Aorta (tissue), 5 donors: ENCODE results near the gene RRBP1. TPM values are rescaled to one million over a fixed set of nuclear protein-coding genes. Genes with fewer than 3 reads are reported as not detected.

Experiments used
- ATAC-seq: fragments of 200-7000 bp; cut with Tn5 transposase; one replicate; pipeline ENCODE4 v1.9.1; 2022; ENCODE audit warnings: moderate library complexity; ENCODE audit not compliant: low FRiP score
- DNase-seq, 2 donors: peaks; one replicate each; pipeline ENCODE4 v3.0.0-alpha.2; 2020
- H3K27ac ChIP-seq, 2 donors: one replicate each; pipeline ENCODE4 v1.5.1; 2013; ENCODE audit warnings: low read length in 2 of 2, mild to moderate bottlenecking in 2 of 2, moderate library complexity in 2 of 2, control low read depth in 1 of 2, inconsistent platforms in 1 of 2, low read depth in 1 of 2
- H3K27me3 ChIP-seq, 2 donors: one replicate each; pipeline ENCODE4 v1.6.1; 2013; ENCODE audit warnings: control low read depth in 1 of 2, low read length in 1 of 2, mild to moderate bottlenecking in 1 of 2, moderate library complexity in 1 of 2; ENCODE audit not compliant: insufficient read depth in 2 of 2, control insufficient read depth in 1 of 2
- H3K36me3 ChIP-seq, 2 donors: one replicate each; pipeline ENCODE4 v1.6.1; 2013; ENCODE audit warnings: control low read depth in 1 of 2, low read length in 1 of 2, mild to moderate bottlenecking in 1 of 2; ENCODE audit not compliant: insufficient read depth in 2 of 2, control insufficient read depth in 1 of 2
- H3K4me1 ChIP-seq, 2 donors: one replicate each; pipeline ENCODE4 v1.6.1; 2013; ENCODE audit warnings: low read length in 2 of 2, control low read depth in 1 of 2, mild to moderate bottlenecking in 1 of 2, moderate library complexity in 1 of 2; ENCODE audit not compliant: insufficient read depth in 2 of 2, control insufficient read depth in 1 of 2
- H3K4me3 ChIP-seq, 2 donors: one replicate each; pipeline ENCODE4 v1.5.1; 2013; ENCODE audit warnings: low read length in 2 of 2, control low read depth in 1 of 2, mild to moderate bottlenecking in 1 of 2
- H3K9me3 ChIP-seq: one replicate; pipeline ENCODE4 v1.6.1; 2013; ENCODE audit warnings: mild to moderate bottlenecking, low read length; ENCODE audit not compliant: control insufficient read depth
- WGBS, 2 donors: extraction: QIAGEN DNeasy Blood & Tissue Kit; methylation state at CpG; one replicate each; pipeline ENCODE4 v1.1.7; 2013; 5-methylcytosine and 5-hydroxymethylcytosine counted together
- intact Hi-C, 2 donors: fragments of 100-400 bp; cut with DNase I; formaldehyde crosslinking; loops; one replicate each; pipeline versions ENCODE4 v1.14.2 to v1.15.0; 2022
- polyA plus RNA-seq, 2 donors: library from polyadenylated mRNA; stranded (reverse); fragments of 200-250 nt; gene quantifications; one replicate each; pipeline ENCODE4 v1.2.3, GENCODE V29; 2013
- total RNA-seq, 2 donors: library from RNA; stranded (reverse); fragmentation: NEBNext Ultra II Directional; extraction: Animal tissue kit (Norgen Biotek cat#: 25700); gene quantifications; one replicate each; pipeline ENCODE4 v1.2.1, GENCODE V29; 2021
- donor health status: healthy with polysubstance abuse.
- donor health status: Bipolar disorder and iron deficiency.
- donor health status: DM: no; HTN: no; CAD: no.
- donor health status: DM: no; HTN: no; CAD: no.
- donor health status: DM: yes; HTN: yes; CAD: no.

RRBP1 gene
- total and polyA plus RNA-seq, 4 donors, result 19.3 to 178 (median 122) TPM

DNA sequence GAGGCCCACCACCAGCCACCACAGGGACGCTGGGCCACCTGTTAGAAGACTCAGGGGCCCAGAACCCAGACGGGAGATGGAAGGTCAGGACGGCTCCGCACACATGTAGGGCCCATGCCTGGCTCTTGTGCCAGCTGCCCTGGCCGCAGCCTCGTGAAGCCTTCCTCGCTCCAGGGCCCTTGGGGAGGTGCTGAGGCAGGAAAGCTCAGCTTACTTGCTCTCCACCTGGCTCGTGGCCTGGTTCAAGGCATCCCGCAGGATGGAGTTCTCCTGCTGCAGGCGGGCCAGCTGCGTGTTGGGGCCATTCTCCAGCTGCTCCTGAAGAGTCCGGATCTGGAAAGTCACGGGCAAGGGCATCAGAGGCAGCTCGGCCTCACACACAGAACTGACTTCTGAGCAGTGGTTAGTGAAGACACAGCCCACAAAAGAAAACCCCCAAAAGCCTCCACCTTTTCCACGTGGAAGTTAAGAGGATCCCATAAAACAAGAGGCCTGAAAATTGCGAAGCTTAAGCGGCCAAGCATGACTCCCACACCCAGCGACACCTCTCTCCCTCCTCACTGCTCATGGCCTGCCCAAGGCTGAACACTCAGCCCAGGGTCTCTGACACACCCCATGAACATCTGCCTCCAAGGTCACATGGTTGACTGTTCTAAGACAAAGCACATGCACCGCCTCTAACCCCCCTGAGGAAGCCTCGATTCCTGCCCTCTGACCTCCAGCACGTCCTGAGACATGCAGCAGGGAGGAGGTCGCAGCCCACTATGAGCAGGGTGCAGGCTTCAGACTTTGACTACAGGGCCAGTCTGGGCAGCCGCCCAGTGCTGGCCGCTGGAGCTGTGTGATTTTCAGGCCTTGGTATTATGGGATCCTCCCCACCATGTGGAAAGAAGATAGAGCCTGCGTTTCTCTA is 46.5 kb downstream of the RRBP1 start:
- WGBS, 2 donors, result 32 to 33% methylated on average over 25 of the region's 25 CpGs
- no peak overlapping the region for H3K4me3 ChIP-seq
- DNase-seq (peak in 1 of 2 donors; percentile 62), ATAC-seq (peak; percentile 51)
- H3K36me3 ChIP-seq, result peaks cover 0 to 2% of the 10 kb centered on the region in 2 donors
- no peaks in the 10 kb centered on the region for H3K9me3 ChIP-seq
- intact Hi-C loops, result no loop called here
- H3K27me3 ChIP-seq, result no peaks in the 10 kb centered on the region
- H3K27ac ChIP-seq, result no peak overlapping the region
- no peaks in the 10 kb centered on the region for H3K4me1 ChIP-seq

DNA sequence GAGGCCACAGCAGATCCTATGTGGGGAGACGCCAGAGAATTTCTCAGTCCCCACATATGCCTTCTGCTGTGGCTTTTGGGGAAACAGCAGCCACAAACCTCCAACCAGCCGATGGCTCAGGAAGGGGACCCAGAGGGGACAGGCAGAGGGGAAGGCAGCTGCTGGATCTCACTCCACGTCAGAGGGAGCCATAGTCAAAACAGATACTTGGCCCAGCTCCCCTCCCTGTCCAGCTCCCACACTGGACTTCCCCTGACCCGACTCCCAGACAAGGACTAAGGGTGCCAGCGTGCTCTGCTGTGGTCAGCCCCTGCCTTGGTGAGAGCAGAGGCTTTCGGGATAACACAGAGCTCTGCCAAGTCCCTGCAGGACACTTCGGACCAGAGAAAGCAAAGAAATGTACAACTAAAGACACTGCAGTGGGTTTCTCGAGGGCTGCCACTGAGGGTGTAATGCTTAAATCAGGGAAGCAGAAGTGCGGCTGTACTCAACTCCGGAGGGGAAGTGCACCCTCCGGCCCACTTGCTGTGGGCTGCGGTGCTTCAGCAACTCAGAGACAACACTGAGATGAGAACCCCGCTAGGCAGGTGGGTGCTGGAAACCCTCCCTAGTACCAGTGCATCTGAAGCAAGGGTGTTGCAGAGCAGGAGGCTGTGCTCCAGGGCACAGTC is 47.2 kb downstream of the RRBP1 start:
- intact Hi-C loops, result no loop called here
- H3K27ac ChIP-seq, result no peak overlapping the region
- no peaks in the 10 kb centered on the region for H3K4me1 ChIP-seq
- peaks cover 0 to 2% of the 10 kb centered on the region in 2 donors for H3K36me3 ChIP-seq
- H3K4me3 ChIP-seq, result no peak overlapping the region
- no peaks in the 10 kb centered on the region for H3K9me3 ChIP-seq
- no peaks in the 10 kb centered on the region for H3K27me3 ChIP-seq
- WGBS, 2 donors, result 20 to 22% methylated on average over 13 of the region's 13 CpGs
- peak in 1 of 2 donors; percentile 85 for DNase-seq
- peak; percentile 75 for ATAC-seq

DNA sequence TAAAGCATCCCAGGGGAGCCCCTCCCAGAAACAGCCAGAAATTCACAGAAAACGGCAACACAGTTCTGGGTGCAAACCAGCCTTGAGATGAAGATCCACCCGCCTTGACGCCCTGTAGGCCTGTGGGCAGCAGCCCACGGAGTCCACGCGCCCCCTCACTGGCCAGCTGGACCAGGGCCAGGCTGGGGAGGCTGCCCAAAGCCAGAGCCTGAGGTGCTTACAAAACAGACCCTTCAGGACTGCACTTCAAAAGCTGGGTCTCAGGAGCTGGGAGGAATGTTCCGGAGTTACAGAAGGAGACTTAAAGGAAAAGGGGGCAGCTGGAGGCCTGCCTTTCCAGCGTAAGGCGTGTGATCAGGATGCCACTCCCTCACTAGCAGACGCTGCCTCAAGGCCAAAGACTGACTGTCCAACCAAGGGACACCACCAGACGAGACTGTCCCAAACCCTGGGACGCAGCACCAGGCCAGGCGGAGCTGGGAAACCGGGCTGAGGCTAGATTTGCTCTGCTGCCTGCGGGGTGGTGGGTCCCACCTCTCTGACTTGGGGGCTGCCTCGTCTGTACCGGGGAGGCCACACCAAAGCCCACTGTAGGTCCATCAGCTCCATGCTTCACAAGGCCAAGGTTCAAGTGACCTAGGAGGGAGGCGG is 48.1 kb downstream of the RRBP1 start:
- Histone ChIP-seq H3K4me1 (no peaks in the 10 kb centered on the region), H3K27ac (peak overlapping the region in 1 of 2 donors; percentile 19), H3K36me3 (peaks cover 0 to 2% of the 10 kb centered on the region in 2 donors), H3K4me3 (no peak overlapping the region), H3K27me3 (no peaks in the 10 kb centered on the region), H3K9me3 (no peaks in the 10 kb centered on the region)
- intact Hi-C loops, result no loop called here
- DNase-seq (peak in 1 of 2 donors; percentile 48), ATAC-seq (no peak)
- WGBS, 2 donors, result 46 to 48% methylated on average over 18 of the region's 18 CpGs

DNA sequence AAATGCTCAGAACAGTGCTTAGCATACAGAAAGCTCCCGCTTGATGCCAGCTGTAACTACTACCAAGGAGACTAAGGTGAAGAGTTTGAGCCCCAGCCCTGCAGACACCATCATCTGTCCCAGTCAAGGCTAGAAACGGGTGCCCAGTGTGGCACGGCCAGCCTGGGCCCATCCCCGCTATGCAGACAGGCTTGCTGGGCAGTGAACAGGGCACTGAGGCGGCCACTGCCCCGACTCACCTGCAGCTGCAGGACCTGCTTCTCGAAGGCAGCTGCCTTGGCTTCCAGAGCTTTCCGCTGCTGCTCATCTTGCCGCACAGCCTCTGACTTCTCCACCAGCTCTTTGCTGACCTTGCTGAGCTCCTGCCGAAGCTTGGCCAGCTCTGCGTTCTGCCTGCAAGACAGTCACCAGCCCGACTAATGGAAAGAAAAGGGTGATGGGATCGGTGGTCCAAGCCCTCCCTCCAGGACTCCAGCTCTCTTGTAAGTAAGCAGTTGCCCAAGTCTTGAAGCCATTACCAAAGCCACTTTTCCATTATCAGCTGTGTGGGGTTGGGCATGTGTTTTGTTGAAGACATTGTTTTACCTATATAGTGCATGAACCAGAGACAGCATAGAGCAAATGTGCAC is 48.7 kb downstream of the RRBP1 start:
- no peaks in the 10 kb centered on the region for H3K9me3 ChIP-seq
- WGBS, 2 donors, result 90 to 92% methylated on average over 13 of the region's 13 CpGs
- H3K36me3 ChIP-seq, result peaks cover 0 to 2% of the 10 kb centered on the region in 2 donors
- no peaks in the 10 kb centered on the region for H3K4me1 ChIP-seq
- no peak overlapping the region for H3K27ac ChIP-seq
- no peak overlapping the region for H3K4me3 ChIP-seq
- ATAC-seq (no peak), DNase-seq (peak in 1 of 2 donors; percentile 42)
- intact Hi-C loops, result no loop called here
- no peaks in the 10 kb centered on the region for H3K27me3 ChIP-seq

DNA sequence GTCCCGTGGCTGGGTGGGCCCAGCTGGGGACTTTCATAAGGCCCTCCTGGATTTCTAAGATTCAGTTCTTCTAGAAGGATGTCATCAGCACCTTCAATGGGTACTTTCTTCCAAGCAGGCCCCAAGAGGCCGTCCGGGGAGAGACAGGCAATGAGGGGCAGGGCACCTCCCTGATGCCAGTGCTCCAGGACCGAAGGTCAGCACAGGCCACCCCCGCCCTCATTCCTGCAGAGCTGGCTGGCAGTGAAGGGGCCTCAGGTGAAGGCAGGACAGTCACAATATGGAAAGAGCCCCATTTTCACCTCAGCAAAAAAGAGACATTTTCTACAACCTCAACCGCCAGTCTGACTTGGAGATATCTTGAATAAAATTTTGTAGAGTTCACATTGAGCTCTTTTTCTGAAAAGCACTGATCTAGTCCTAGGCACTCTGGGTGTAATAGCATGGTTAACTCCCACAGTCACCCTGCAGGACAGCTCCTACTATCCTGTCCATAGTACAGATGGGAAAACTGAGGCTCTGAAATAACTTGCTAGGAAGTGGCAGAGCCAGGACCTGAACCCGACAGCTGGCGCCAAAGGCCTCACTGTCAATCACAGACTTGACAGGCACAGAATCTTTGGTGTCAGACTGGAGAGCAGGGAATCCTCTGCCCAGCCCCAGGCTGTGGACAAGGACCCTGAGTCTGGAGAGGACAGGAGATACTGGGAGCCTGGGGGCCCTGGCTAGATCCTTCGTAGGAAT is 50.3 kb downstream of the RRBP1 start:
- WGBS, 2 donors, result 86 to 87% methylated on average over 9 of the region's 9 CpGs
- Histone ChIP-seq H3K27me3 (no peaks in the 10 kb centered on the region), H3K27ac (no peak overlapping the region), H3K9me3 (no peaks in the 10 kb centered on the region), H3K4me1 (no peaks in the 10 kb centered on the region), H3K36me3 (peaks cover 0 to 2% of the 10 kb centered on the region in 2 donors), H3K4me3 (no peak overlapping the region)
- intact Hi-C loops, result no loop called here
- ATAC-seq (no peak), DNase-seq (no peak)

DNA sequence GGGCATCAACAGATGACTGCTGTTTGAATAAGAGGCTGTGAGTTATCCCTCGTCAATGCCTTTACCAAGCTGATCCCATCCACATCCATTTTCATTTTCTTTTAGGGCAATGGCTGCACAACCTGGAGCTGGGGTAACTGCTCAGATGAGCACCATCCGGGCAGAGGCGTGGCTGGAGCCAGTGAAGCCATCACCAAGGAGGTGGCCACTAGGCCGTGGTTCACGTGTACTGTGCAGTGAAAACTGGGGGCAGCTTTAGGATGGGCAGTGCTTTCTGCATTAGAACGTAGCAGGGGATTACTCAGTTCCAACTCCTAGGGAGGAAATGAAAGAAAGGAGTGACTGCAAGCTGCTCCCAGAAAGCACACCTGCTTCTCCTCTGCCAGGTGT is 51.2 kb downstream of the RRBP1 start:
- DNase-seq (peak in 1 of 2 donors; percentile 17), ATAC-seq (no peak)
- H3K4me1 ChIP-seq, result no peaks in the 10 kb centered on the region
- peaks cover 0 to 2% of the 10 kb centered on the region in 2 donors for H3K36me3 ChIP-seq
- H3K27ac ChIP-seq, result no peak overlapping the region
- intact Hi-C loops, result no loop called here
- no peak overlapping the region for H3K4me3 ChIP-seq
- H3K27me3 ChIP-seq, result no peaks in the 10 kb centered on the region
- no peaks in the 10 kb centered on the region for H3K9me3 ChIP-seq
- WGBS, 2 donors, result 86 to 89% methylated on average over 6 of the region's 6 CpGs

DNA sequence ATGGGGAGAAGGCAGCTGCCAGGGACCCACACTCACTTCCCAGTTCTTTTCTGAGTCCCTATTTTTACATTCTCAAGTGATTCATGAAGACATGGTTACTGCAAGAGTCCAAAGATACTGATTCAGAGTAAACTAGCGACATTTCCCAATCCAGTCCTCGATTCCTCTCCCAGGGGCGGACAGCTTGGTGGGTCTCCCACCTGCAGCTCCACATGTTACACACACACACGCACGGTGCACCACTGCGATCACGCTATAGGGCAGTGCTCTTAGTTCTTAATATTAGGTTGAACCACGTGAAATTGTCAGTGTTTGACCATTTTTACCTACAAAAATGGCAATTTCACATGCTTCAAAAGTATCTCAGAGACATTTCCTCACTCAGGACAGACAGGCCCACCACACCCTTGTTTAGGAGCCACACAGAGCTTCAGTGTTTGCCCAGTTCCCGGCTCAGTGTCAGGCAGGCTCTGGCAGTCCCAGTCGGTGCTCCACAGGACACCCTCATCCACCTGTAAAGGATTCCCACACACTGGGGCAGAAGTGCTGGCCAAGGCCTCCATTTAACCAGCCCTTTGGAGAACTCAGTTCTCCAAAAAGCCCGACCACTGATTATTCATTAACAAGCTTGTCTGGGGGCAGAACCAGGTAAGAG is 51.8 kb downstream of the RRBP1 start:
- intact Hi-C loops, result no loop called here
- Histone ChIP-seq H3K36me3 (peaks cover 0 to 2% of the 10 kb centered on the region in 2 donors), H3K27me3 (no peaks in the 10 kb centered on the region), H3K27ac (no peak overlapping the region), H3K4me1 (no peaks in the 10 kb centered on the region), H3K9me3 (no peaks in the 10 kb centered on the region), H3K4me3 (no peak overlapping the region)
- ATAC-seq (no peak), DNase-seq (peak in 1 of 2 donors; percentile 5)
- 83 to 85% methylated on average over 11 of the region's 11 CpGs for WGBS, 2 donors
